SK-N-SH treated with all-trans-retinoic acid at 6 μM for 48 hours (cell line): ENCODE measurements around the gene STAMBPL1.

Experiments
- ATAC-seq: fragments of 200-7000 bp; cut with Tn5 transposase; 3 replicates; pipeline ENCODE4 v1.9.1; 2020; ENCODE audit warnings: mild to moderate bottlenecking, moderate library complexity
- ARNTL ChIP-seq: fragments of 450-650 bp; formaldehyde crosslinking; IDR thresholded peaks from 2 replicates; pipeline ENCODE4 v1.5.0; 2020; ENCODE audit warnings: low read depth, mild to moderate bottlenecking, moderate library complexity, borderline replicate concordance
- BACH2 ChIP-seq: fragments of 250-450 bp; sonication (Bioruptor Pico); IDR thresholded peaks from 2 replicates; pipeline ENCODE4 v1.9.0; 2021; ENCODE audit warnings: mild to moderate bottlenecking, borderline replicate concordance
- CREB5 ChIP-seq: fragments of 250-450 bp; sonication (Bioruptor Pico); IDR thresholded peaks from 2 replicates; pipeline ENCODE4 v1.5.1; 2020; ENCODE audit warnings: low read depth, mild to moderate bottlenecking, moderate library complexity
- CSDC2 ChIP-seq: fragments of 250-450 bp; sonication (Bioruptor Pico); IDR thresholded peaks from 2 replicates; pipeline ENCODE4 v1.5.0; 2020; ENCODE audit warnings: mild to moderate bottlenecking, moderate library complexity
- CSRNP3 ChIP-seq: fragments of 250-450 bp; sonication (Bioruptor Pico); IDR thresholded peaks from 2 replicates; pipeline ENCODE4 v1.5.1; 2021; ENCODE audit warnings: mild to moderate bottlenecking, moderate library complexity
- ESRRG ChIP-seq: fragments of 250-450 bp; sonication (Bioruptor Pico); IDR thresholded peaks from 2 replicates; pipeline ENCODE4 v1.6.1; 2021; ENCODE audit warnings: mild to moderate bottlenecking
- GLIS3 ChIP-seq: fragments of 250-450 bp; sonication (Bioruptor Pico); IDR thresholded peaks from 2 replicates; pipeline ENCODE4 v1.5.0; 2020; ENCODE audit warnings: mild to moderate bottlenecking, moderate library complexity
- ISL1 ChIP-seq: fragments of 250-450 bp; sonication (Bioruptor Pico); IDR thresholded peaks from 2 replicates; pipeline ENCODE4 v2.1.2; 2022; ENCODE audit warnings: mild to moderate bottlenecking, moderate library complexity
- OSR1 ChIP-seq: fragments of 250-450 bp; sonication (Bioruptor Pico); IDR thresholded peaks from 2 replicates; pipeline ENCODE4 v1.8.0; 2022; ENCODE audit warnings: moderate library complexity, mild to moderate bottlenecking, inconsistent platforms
- PPARA ChIP-seq: fragments of 250-450 bp; sonication (Bioruptor Pico); IDR thresholded peaks from 2 replicates; pipeline ENCODE4 v1.5.0; 2020; ENCODE audit warnings: mild to moderate bottlenecking, borderline replicate concordance
- RARB ChIP-seq: fragments of 250-450 bp; sonication (Bioruptor Pico); IDR thresholded peaks from 2 replicates; pipeline ENCODE4 v1.8.0; 2021; ENCODE audit warnings: mild to moderate bottlenecking, moderate library complexity
- TOX ChIP-seq: fragments of 250-450 bp; sonication (Bioruptor Pico); IDR thresholded peaks from 2 replicates; pipeline ENCODE4 v1.8.0; 2021; ENCODE audit warnings: mild to moderate bottlenecking, moderate library complexity, borderline replicate concordance
- ZC3H10 ChIP-seq: fragments of 250-450 bp; sonication (Bioruptor Pico); IDR thresholded peaks from 2 replicates; pipeline ENCODE4 v1.5.1; 2021; ENCODE audit warnings: mild to moderate bottlenecking, moderate library complexity
- ZFP3 ChIP-seq: fragments of 250-450 bp; sonication (Bioruptor Pico); IDR thresholded peaks from 2 replicates; pipeline ENCODE4 v1.5.0; 2020; ENCODE audit warnings: mild to moderate bottlenecking, moderate library complexity
- ZNF565 ChIP-seq: fragments of 450-650 bp; formaldehyde crosslinking; conservative IDR thresholded peaks from 2 replicates; pipeline ENCODE4 v1.5.0; 2020; ENCODE audit warnings: low read depth, mild to moderate bottlenecking, moderate library complexity
- ZNF8 ChIP-seq: fragments of 450-650 bp; formaldehyde crosslinking; IDR thresholded peaks from 2 replicates; pipeline ENCODE4 v1.5.0; 2020; ENCODE audit warnings: mild to moderate bottlenecking, moderate library complexity
- TF ChIP-seq, protein P1 (sequence below): fragments of 250-450 bp; sonication (Bioruptor Pico); IDR thresholded peaks from 2 replicates; pipeline ENCODE4 v1.5.0; 2020; ENCODE audit warnings: mild to moderate bottlenecking, moderate library complexity
- TF ChIP-seq, protein P2 (sequence below): fragments of 250-450 bp; sonication (Bioruptor Pico); IDR thresholded peaks from 2 replicates; pipeline ENCODE4 v1.8.0; 2021; ENCODE audit warnings: low read depth, mild to moderate bottlenecking, moderate library complexity, borderline replicate concordance

The STAMBPL1 gene

GRCh38 chr10:88882646-88883447 is 2.8 kb downstream of the STAMBPL1 start:
- TF ChIP-seq ISL1 (peak; percentile 91), CSRNP3 (CRISPR knock-in tag) (peak; percentile 71; the same call in 1 of the 2 replicates), TOX (CRISPR knock-in tag) (peak; percentile 83; the same call in 1 of the 2 replicates), ZC3H10 (CRISPR knock-in tag) (peak; percentile 83), CREB5 (CRISPR knock-in tag) (peak; percentile 89)
- TF ChIP-seq, all 23 proteins: peak for 5; not testable (repeated sequence) for 18

DNA sequence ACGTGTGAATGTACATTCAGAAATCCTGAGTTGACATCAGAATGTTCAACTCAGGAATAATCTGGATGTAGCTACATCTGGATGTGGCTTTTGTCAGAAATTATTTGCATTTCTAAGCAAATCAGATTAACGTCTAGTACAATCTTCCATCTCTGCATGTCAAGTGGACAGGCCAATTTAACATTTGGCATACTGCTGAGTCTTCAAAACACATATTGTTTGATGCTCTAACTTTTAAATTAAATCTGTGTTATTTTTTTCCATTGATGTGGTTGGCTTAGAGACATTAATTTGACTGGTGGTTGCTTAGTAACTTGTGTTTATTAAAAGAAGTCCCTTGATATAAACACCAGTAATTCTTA is 3.4 kb downstream of the STAMBPL1 start:
- ATAC-seq = no peak; the same call in 2 of the 3 replicates

More at GRCh38 chr10:88882646-88883447, 2.8 kb downstream of the STAMBPL1 start:
- ATAC-seq = peak; percentile 23

DNA sequence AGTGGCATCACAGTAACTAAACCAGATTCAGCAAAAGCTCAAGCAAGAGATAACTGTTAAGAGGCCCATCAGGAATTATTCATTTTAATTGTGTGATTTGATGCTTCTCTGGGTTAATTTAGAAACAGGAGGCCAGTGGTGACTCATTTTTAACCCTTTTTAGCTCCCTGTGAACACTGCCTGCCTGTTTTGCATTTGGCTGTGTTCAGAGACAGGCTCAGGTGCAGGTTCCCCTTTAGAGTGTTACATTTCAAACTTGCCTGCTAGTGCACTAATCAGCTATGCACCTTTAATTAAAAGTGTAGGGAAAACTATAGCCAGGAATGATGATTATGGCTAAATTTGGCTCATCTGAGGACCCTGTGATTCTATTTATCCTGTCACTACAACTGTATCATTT is 6.5 kb downstream of the STAMBPL1 start:
- ATAC-seq = no peak
- TF ChIP-seq RARB (CRISPR knock-in tag) (no peak), BACH2 (no peak), PPARA (no peak), GLIS3 (CRISPR knock-in tag) (no peak), ARNTL (CRISPR knock-in tag) (no peak), CSDC2 (CRISPR knock-in tag) (no peak), OSR1 (no peak), ZNF8 (CRISPR knock-in tag) (no peak), ISL1 (no peak), ZFP3 (CRISPR knock-in tag) (no peak), ZNF565 (CRISPR knock-in tag) (no peak), ZC3H10 (CRISPR knock-in tag) (no peak), ESRRG (CRISPR knock-in tag) (no peak)
- TF ChIP-seq, protein P1, sequence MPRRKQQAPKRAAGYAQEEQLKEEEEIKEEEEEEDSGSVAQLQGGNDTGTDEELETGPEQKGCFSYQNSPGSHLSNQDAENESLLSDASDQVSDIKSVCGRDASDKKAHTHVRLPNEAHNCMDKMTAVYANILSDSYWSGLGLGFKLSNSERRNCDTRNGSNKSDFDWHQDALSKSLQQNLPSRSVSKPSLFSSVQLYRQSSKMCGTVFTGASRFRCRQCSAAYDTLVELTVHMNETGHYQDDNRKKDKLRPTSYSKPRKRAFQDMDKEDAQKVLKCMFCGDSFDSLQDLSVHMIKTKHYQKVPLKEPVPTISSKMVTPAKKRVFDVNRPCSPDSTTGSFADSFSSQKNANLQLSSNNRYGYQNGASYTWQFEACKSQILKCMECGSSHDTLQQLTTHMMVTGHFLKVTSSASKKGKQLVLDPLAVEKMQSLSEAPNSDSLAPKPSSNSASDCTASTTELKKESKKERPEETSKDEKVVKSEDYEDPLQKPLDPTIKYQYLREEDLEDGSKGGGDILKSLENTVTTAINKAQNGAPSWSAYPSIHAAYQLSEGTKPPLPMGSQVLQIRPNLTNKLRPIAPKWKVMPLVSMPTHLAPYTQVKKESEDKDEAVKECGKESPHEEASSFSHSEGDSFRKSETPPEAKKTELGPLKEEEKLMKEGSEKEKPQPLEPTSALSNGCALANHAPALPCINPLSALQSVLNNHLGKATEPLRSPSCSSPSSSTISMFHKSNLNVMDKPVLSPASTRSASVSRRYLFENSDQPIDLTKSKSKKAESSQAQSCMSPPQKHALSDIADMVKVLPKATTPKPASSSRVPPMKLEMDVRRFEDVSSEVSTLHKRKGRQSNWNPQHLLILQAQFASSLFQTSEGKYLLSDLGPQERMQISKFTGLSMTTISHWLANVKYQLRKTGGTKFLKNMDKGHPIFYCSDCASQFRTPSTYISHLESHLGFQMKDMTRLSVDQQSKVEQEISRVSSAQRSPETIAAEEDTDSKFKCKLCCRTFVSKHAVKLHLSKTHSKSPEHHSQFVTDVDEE (CRISPR knock-in tag) = no peak

More for the DNA sequence above, 3.4 kb downstream of the STAMBPL1 start:
- peak; percentile 72 for TF ChIP-seq CSRNP3 (CRISPR knock-in tag)
- TF ChIP-seq, protein P1 (CRISPR knock-in tag) = peak; percentile 82; the same call in 1 of the 2 replicates
- TF ChIP-seq ESRRG (CRISPR knock-in tag) = no peak
- no peak for TF ChIP-seq PPARA
- TF ChIP-seq, protein P2, sequence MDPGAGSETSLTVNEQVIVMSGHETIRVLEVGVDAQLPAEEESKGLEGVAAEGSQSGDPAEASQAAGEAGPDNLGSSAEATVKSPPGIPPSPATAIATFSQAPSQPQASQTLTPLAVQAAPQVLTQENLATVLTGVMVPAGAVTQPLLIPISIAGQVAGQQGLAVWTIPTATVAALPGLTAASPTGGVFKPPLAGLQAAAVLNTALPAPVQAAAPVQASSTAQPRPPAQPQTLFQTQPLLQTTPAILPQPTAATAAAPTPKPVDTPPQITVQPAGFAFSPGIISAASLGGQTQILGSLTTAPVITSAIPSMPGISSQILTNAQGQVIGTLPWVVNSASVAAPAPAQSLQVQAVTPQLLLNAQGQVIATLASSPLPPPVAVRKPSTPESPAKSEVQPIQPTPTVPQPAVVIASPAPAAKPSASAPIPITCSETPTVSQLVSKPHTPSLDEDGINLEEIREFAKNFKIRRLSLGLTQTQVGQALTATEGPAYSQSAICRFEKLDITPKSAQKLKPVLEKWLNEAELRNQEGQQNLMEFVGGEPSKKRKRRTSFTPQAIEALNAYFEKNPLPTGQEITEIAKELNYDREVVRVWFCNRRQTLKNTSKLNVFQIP (CRISPR knock-in tag) = no peak
- 0 out of 2 replicates have a peak, but pooled peaks have one; percentile 36 for TF ChIP-seq ZFP3 (CRISPR knock-in tag)
- no peak for TF ChIP-seq GLIS3 (CRISPR knock-in tag)
- TF ChIP-seq TOX (CRISPR knock-in tag) = no peak
- TF ChIP-seq ISL1 = peak; percentile 71
- TF ChIP-seq ARNTL (CRISPR knock-in tag) = no peak
- no peak for TF ChIP-seq CSDC2 (CRISPR knock-in tag)
